ENCODE results near the gene PCDHB4.
"Not testable (repeated sequence)": the region's sequence is repeated elsewhere in the genome, so short reads cannot be mapped to it uniquely, and the experiment has no call there.

GRCh38 chr5:141102471-141102870 lies 19.1 kb upstream of the PCDHB4 start:
- TF ChIP-seq CTCF, POLR2AphosphoS5, EP300 (IDR thresholded peaks at IDR 0.05): not testable (repeated sequence)

All from upper lobe of left lung (tissue), 4 donors.